Fibroblast of villous mesenchyme (primary cell): ENCODE measurements around the gene B3GNT5. TPM values are rescaled to one million over a fixed set of nuclear protein-coding genes. Genes with fewer than 3 reads are reported as not detected.

Experiments
- DNase-seq: peaks from one replicate; pipeline ENCODE4 v3.0.0-alpha.2; 2010; ENCODE audit warnings: low read depth
- H3K4me3 ChIP-seq: 2 replicates; pipeline ENCODE4 v1.5.1; 2011; ENCODE audit warnings: low read depth, mild to moderate bottlenecking, low read length
- CTCF ChIP-seq: IDR thresholded peaks from 2 replicates; pipeline ENCODE4 v1.5.1; 2012; ENCODE audit warnings: low read depth, mild to moderate bottlenecking, low read length; ENCODE audit not compliant: insufficient read depth
- total RNA-seq: library from RNA; depleted of rRNA; stranded (reverse); fragments of >200 nt; gene quantifications from 2 replicates; pipeline ENCODE4 v1.2.3, GENCODE V29; 2012

The B3GNT5 gene
- total RNA-seq, result 3.2 and 6.0 TPM in 2 replicates

- no peak for TF ChIP-seq CTCF
- peak; percentile 32 for DNase-seq
- H3K4me3 ChIP-seq, result peak within 1 kb of the TSS; percentile 79
These were observed at the start of gene B3GNT5 for GRCh38 chr3:183252973-183253527. B3GNT5 (plus strand) TSS chr3:183253253; CDS start chr3:183269799, 16,546 bp downstream.

- no peak for DNase-seq
- TF ChIP-seq CTCF, result no peak
- H3K4me3 ChIP-seq, result no peak overlapping the region
These were observed 49.4 kb upstream of the B3GNT5 start for GRCh38 chr3:183203670-183204069.

- no peak for TF ChIP-seq CTCF
- H3K4me3 ChIP-seq, result no peak overlapping the region
- DNase-seq, result no peak
These were observed 44.8 kb upstream of the B3GNT5 start for GRCh38 chr3:183208260-183208659.

- DNase-seq, result no peak
- H3K4me3 ChIP-seq, result no peak overlapping the region
- no peak for TF ChIP-seq CTCF
These were observed 44.3 kb upstream of the B3GNT5 start for GRCh38 chr3:183208800-183209199.

GRCh38 chr3:183210341-183210740 is 42.7 kb upstream of the B3GNT5 start:
- TF ChIP-seq CTCF, result no peak
- H3K4me3 ChIP-seq, result no peak overlapping the region
- no peak for DNase-seq

- no peak for TF ChIP-seq CTCF
- DNase-seq, result no peak
- no peak overlapping the region for H3K4me3 ChIP-seq
These were observed 42.2 kb upstream of the B3GNT5 start for GRCh38 chr3:183210862-183211341.

- no peak overlapping the region for H3K4me3 ChIP-seq
- no peak for TF ChIP-seq CTCF
- DNase-seq, result no peak
These were observed 41.7 kb upstream of the B3GNT5 start for GRCh38 chr3:183211352-183211751.
